Measurements from ENCODE around the gene CRKL.

CRKL gene

DNA sequence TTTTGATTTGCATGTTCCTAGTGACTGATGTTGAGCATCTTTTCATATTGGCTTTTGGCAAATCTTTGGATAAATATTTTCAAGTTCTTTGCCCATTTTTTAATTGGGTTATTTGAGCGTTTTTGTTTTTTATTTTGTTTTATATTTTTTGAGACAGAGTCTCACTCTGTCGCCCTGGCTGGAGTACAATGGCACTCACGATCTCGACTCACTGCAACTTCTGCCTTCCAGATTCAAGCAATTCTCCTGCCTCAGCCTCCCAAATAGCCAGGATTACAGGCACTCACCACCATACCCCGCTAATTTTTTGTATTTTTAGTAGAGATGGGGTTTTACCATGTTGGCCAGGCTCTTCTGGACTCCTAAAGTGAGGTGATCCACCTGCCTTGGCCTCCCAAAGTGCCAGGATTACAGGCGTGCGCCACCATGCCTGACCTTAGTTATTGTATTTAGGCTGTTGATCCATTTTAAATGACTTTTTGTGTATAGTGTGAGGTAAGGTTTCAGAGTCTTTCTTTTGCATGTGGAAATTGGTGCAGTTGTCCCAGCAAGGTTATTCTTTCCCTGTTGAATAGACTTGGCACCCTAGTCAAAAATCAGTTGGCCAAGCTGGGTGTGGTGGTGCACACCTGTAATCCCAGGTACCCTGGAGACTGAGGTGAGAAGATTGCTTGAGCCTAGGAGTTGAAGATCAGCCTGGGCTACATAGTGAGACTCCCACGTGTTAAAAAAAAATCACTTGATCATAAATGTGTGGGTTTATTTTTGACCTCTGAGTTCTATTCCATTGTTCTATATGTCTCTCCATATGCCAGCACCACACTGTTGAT, 26.1 kb downstream of the CRKL start:
- TF ChIP-seq, protein P1, sequence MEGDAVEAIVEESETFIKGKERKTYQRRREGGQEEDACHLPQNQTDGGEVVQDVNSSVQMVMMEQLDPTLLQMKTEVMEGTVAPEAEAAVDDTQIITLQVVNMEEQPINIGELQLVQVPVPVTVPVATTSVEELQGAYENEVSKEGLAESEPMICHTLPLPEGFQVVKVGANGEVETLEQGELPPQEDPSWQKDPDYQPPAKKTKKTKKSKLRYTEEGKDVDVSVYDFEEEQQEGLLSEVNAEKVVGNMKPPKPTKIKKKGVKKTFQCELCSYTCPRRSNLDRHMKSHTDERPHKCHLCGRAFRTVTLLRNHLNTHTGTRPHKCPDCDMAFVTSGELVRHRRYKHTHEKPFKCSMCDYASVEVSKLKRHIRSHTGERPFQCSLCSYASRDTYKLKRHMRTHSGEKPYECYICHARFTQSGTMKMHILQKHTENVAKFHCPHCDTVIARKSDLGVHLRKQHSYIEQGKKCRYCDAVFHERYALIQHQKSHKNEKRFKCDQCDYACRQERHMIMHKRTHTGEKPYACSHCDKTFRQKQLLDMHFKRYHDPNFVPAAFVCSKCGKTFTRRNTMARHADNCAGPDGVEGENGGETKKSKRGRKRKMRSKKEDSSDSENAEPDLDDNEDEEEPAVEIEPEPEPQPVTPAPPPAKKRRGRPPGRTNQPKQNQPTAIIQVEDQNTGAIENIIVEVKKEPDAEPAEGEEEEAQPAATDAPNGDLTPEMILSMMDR (IDR thresholded peaks at IDR 0.05; ENCODE audit: low read depth, low read length, missing control alignments) = no peak
- no peak for DNase-seq (ENCODE audit: extremely low read depth, low read depth)
- no peak overlapping the region for H3K4me3 ChIP-seq (replicated peaks; ENCODE audit: low read depth, low read length)

DNA sequence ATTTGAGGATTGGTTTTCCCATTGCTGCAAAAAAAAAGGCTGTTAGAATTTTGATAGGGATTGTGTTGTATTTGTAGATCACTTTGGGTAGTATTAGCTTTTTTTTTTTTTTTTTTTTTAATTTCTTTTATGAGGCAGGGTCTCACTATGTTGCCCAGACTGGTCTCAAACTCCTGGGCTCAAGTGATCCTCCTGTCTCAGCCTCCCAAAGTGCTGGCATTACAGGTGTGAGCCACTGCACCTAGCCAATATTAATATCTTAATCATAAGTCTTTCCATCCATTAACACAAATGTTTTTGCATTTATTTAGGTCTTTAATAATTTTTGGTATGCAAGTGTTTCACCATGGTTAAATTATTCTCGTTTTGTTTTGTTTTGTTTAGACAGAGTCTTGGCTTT, 26.8 kb downstream of the CRKL start:
- DNase-seq (ENCODE audit: extremely low read depth, low read depth) = no peak
- TF ChIP-seq, protein P1 (IDR thresholded peaks at IDR 0.05; ENCODE audit: low read depth, low read length, missing control alignments) = no peak
- no peak overlapping the region for H3K4me3 ChIP-seq (replicated peaks; ENCODE audit: low read depth, low read length)

DNA sequence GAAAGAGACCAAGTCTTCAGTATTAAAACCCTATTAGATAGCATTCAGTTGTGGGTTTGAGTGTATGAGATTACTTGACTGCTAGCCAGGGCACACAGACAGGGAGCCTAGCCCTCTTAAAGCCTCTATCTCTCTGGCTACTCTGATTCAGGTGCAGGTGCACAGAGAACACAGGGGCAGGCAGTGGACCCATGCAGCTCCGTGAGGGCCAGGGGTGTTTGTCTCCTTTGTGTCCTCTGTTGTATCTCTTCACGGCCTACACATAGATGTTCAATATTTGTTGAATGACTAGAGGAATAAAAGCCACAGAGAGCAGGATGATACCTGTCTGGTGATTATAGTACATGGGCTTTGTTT, 28.3 kb downstream of the CRKL start:
- H3K4me3 ChIP-seq (replicated peaks; ENCODE audit: low read depth, low read length) = no peak overlapping the region
- DNase-seq (ENCODE audit: extremely low read depth, low read depth) = no peak
- TF ChIP-seq, protein P1 (IDR thresholded peaks at IDR 0.05; ENCODE audit: low read depth, low read length, missing control alignments) = no peak

DNA sequence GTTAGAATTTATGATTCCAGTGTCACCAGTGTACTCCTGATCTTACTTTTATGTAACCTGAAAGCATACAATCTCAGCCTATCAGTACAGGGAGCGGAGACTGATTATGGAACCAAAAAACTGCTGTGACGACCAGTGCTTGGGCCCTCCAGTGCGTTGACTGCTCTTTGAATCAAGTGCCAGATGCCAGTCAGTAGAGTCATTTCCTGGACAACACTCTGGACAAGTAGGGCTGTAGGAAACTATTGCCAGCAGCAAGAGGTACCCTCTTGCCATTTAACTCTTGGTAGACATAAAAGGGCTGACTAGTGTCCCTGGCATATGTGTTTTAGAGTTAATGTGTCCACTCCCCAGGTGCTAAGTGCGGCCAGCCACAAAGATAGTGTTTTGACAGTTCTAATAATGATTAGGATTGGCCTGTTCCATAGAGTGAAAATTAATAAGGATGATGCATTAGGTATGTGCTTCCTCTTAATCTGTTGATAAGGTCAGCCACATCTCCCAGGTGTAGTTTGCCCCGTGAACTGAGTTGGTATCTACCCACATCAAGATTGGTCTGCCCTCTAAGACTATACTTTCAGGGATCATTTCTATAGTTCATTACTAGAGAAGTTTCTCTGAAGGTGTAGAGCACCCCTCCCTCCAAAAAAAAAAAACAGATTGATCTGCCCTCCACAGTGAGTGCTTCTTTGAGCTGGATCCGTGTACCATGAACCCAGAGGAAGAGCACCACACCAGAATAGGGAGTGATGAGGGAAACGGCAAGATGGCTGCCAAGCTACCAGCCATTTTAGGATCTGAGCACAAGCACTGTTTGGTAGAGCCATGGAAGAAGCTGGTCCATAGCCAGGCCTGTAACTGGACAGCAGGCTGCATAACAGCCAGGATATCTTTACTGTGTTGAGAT, 29.1 kb downstream of the CRKL start:
- H3K4me3 ChIP-seq (replicated peaks; ENCODE audit: low read depth, low read length) = no peak overlapping the region
- TF ChIP-seq, protein P1 (IDR thresholded peaks at IDR 0.05; ENCODE audit: low read depth, low read length, missing control alignments) = no peak
- DNase-seq (ENCODE audit: extremely low read depth, low read depth) = no peak

DNA sequence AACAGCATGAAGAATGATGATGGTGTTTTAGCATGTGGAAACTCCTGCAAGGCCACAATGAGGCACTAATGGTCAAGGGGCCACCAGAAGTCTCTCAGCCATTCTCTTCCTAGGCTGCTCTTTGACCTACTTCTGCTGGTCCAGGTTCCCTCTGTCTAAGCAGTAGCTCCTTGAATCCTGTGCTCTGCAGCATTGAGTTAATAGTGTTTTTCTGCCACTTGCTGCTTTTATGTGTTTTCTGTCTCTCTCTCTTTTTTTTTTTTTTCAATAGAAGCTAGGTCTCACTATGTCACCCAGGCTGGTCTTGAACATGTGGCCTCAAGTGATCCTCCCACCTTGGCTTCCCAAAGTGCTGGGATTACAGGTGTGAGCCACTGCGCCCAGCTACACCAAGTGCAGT, 29.8 kb downstream of the CRKL start:
- H3K4me3 ChIP-seq (replicated peaks; ENCODE audit: low read depth, low read length) = no peak overlapping the region

DNA sequence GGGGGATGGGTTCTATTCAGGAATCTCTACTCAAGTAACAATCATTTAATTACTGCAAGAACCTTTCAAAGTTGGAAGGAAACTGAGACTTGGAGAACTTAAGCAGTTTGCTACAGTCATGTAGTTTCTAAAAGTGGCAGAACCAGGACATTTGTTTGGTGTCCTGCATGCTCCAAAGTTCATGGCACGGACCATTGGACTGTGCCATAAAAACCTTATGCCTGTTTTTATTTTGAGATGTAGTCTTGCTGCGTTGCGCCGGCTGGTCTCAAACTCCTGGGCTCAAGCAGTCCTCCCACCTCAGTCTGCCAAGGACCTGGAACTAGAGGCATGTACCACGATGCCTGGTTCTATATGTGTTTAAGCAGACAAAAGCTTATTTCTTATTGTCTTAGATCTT, 31.2 kb downstream of the CRKL start:
- H3K4me3 ChIP-seq (replicated peaks; ENCODE audit: low read depth, low read length) = no peak overlapping the region
- DNase-seq (ENCODE audit: extremely low read depth, low read depth) = no peak
- TF ChIP-seq, protein P1 (IDR thresholded peaks at IDR 0.05; ENCODE audit: low read depth, low read length, missing control alignments) = no peak

More for the DNA sequence above, 29.8 kb downstream of the CRKL start:
- DNase-seq (ENCODE audit: extremely low read depth, low read depth) = no peak
- TF ChIP-seq, protein P1 (IDR thresholded peaks at IDR 0.05; ENCODE audit: low read depth, low read length, missing control alignments) = no peak
